WTC11 (cell line): Measurements from ENCODE around the gene TFF1. TPM values are rescaled to one million over a fixed set of nuclear protein-coding genes. Genes with fewer than 3 reads are reported as not detected.

Source experiments
- ATAC-seq: fragments of 200-7000 bp; cut with Tn5 transposase; 2 replicates; pipeline ENCODE4 v1.10.0; 2021; ENCODE audit warnings: mild to moderate bottlenecking, moderate library complexity
- Bru-seq: library from RNA; stranded (reverse); fragments of 400-500 nt; gene quantifications from one replicate; lab custom pipeline; 2021; lab: Mats Ljungman, UMichigan
- CTCF ChIA-PET: fragments of 300-600 bp; sonication (Branson Sonifier 250); formaldehyde crosslinking; loops from one replicate; lab custom pipeline; 2021; ENCODE audit warnings: antibody characterized with exemption; lab: Charles Lee
- POLR2A ChIA-PET: fragments of 350-600 bp; sonication (Branson Sonifier 250); formaldehyde crosslinking; loops from one replicate; lab custom pipeline; 2021; ENCODE audit warnings: antibody characterized with exemption; lab: Charles Lee
- DNase-seq: peaks from one replicate; pipeline ENCODE4 v3.0.0; 2021; ENCODE audit warnings: low spot score
- H3K27ac Mint-ChIP-seq: 2 replicates; pipeline ENCODE4 v1.8.0; 2021; ENCODE audit warnings: mixed read lengths
- H3K27me3 Mint-ChIP-seq: 2 replicates; pipeline ENCODE4 v1.8.0; 2021; ENCODE audit warnings: low read depth, mild to moderate bottlenecking, moderate library complexity, mixed read lengths
- H3K36me3 Mint-ChIP-seq: 2 replicates; pipeline ENCODE4 v1.8.0; 2021; ENCODE audit warnings: mixed read lengths
- H3K4me1 Mint-ChIP-seq: 2 replicates; pipeline ENCODE4 v1.8.0; 2022; ENCODE audit warnings: mixed read lengths
- H3K4me3 Mint-ChIP-seq: 2 replicates; pipeline ENCODE4 v1.8.0; 2021; ENCODE audit warnings: mild to moderate bottlenecking, moderate library complexity, mixed read lengths
- H3K9me3 Mint-ChIP-seq: 2 replicates; pipeline ENCODE4 v1.8.0; 2021; ENCODE audit warnings: mixed read lengths
- AFF4 ChIP-seq: sonication (generic); formaldehyde crosslinking; IDR thresholded peaks from 2 replicates; pipeline ENCODE4 v1.8.1; 2023; ENCODE audit warnings: mild to moderate bottlenecking, missing genetic modification reagents, borderline replicate concordance
- ATF1 ChIP-seq: sonication (generic); formaldehyde crosslinking; IDR thresholded peaks from 2 replicates; pipeline ENCODE4 v1.8.1; 2023; ENCODE audit warnings: mild to moderate bottlenecking, moderate library complexity, missing genetic modification reagents
- CDX4 ChIP-seq: fragments of 250-450 bp; sonication (Bioruptor Pico); IDR thresholded peaks from 2 replicates; pipeline ENCODE4 v1.9.0; 2021; ENCODE audit warnings: moderate library complexity, mild to moderate bottlenecking, inconsistent platforms, borderline replicate concordance
- ESRRA ChIP-seq: sonication (generic); formaldehyde crosslinking; IDR thresholded peaks from 2 replicates; pipeline ENCODE4 v1.8.1; 2022; ENCODE audit warnings: mild to moderate bottlenecking, missing genetic modification reagents, borderline replicate concordance
- HMGA2 ChIP-seq: fragments of 250-450 bp; sonication (Bioruptor Pico); IDR thresholded peaks from 2 replicates; pipeline ENCODE4 v1.4.0; 2021; ENCODE audit warnings: mild to moderate bottlenecking, moderate library complexity
- IRF1 ChIP-seq: sonication (generic); formaldehyde crosslinking; IDR thresholded peaks from 2 replicates; pipeline ENCODE4 v1.8.0; 2023; ENCODE audit warnings: missing genetic modification reagents
- SOX15 ChIP-seq: fragments of 250-450 bp; sonication (Bioruptor Pico); IDR thresholded peaks from 2 replicates; pipeline ENCODE4 v1.9.0; 2021; ENCODE audit warnings: mild to moderate bottlenecking
- ZNF138 ChIP-seq: sonication (generic); formaldehyde crosslinking; conservative IDR thresholded peaks from 2 replicates; pipeline ENCODE4 v1.8.1; 2022; ENCODE audit warnings: mild to moderate bottlenecking, moderate library complexity, missing genetic modification reagents
- ZNF219 ChIP-seq: sonication (generic); formaldehyde crosslinking; IDR thresholded peaks from 2 replicates; pipeline ENCODE4 v1.8.0; 2023; ENCODE audit warnings: missing genetic modification reagents, mild to moderate bottlenecking, borderline replicate concordance
- ZNF232 ChIP-seq: sonication (generic); formaldehyde crosslinking; IDR thresholded peaks from 2 replicates; pipeline ENCODE4 v1.8.0; 2022; ENCODE audit warnings: mild to moderate bottlenecking, missing genetic modification reagents
- ZNF281 ChIP-seq: sonication (generic); formaldehyde crosslinking; IDR thresholded peaks from 2 replicates; pipeline ENCODE4 v1.8.0; 2023; ENCODE audit warnings: mild to moderate bottlenecking, missing genetic modification reagents
- ZNF512 ChIP-seq: sonication (generic); formaldehyde crosslinking; IDR thresholded peaks from 2 replicates; pipeline ENCODE4 v1.8.1; 2022; ENCODE audit warnings: missing genetic modification reagents, borderline replicate concordance
- long read RNA-seq, 3 experiments: library from RNA in 1 of 3; library from capped mRNA in 1 of 3; library from polyadenylated mRNA in 1 of 3; unstranded in 2 of 3; stranded (forward) in 1 of 3; transcript quantifications; one replicate each; pipeline ENCODE4 v2.0.0, GENCODE V29; 2021
- total RNA-seq: library from RNA; stranded (reverse); gene quantifications from 3 replicates; pipeline ENCODE4 v1.2.3, GENCODE V29; 2021

TFF1 gene
- total RNA-seq (0.53 to 0.98 TPM (median 0.81 TPM) in 3 replicates), Bru-seq, nascent RNA (not detected)
- long read RNA-seq, experiment 1, result 0 reads
- long read RNA-seq, experiment 2, result 0 reads
- long read RNA-seq, experiment 3, result 0 reads

GRCh38 chr21:42366292-42367010, at the start of gene TFF1:
TSS of gene TFF1 (minus strand) at chr21:42366535. CDS start at chr21:42366495, 40 bp downstream.
- DNase-seq (no peak), ATAC-seq (no peak)
- TF ChIP-seq HMGA2 (CRISPR knock-in tag) (no peak), ESRRA (CRISPR knock-in tag) (no peak), IRF1 (CRISPR knock-in tag) (no peak), ATF1 (no peak), ZNF512 (CRISPR knock-in tag) (no peak), ZNF219 (CRISPR knock-in tag) (no peak), AFF4 (CRISPR knock-in tag) (no peak), ZNF281 (CRISPR knock-in tag) (no peak), ZNF232 (CRISPR knock-in tag) (no peak), SOX15 (CRISPR knock-in tag) (no peak), CDX4 (no peak), ZNF138 (CRISPR knock-in tag) (no peak)
- CTCF ChIA-PET, result interaction anchor here (2.8 kb wide), 1 partner anchor 57 kb away, joined by 19 read pairs; no protein-coding TSS in a partner anchor
- H3K36me3 Mint-ChIP-seq, result no peaks in the 10 kb centered on the region
- H3K4me3 Mint-ChIP-seq, result no peak within 1 kb of the TSS
- no peaks in the 10 kb centered on the region for H3K9me3 Mint-ChIP-seq
- peaks cover 2% of the 10 kb centered on the region; the same call in 1 of the 2 replicates for H3K4me1 Mint-ChIP-seq
- no peaks in the 10 kb centered on the region for H3K27me3 Mint-ChIP-seq
- POLR2A ChIA-PET, result no interaction called here
- H3K27ac Mint-ChIP-seq, result no peak within 1 kb of the TSS
